Measurements from ENCODE around the gene THADA.

The THADA gene

DNA sequence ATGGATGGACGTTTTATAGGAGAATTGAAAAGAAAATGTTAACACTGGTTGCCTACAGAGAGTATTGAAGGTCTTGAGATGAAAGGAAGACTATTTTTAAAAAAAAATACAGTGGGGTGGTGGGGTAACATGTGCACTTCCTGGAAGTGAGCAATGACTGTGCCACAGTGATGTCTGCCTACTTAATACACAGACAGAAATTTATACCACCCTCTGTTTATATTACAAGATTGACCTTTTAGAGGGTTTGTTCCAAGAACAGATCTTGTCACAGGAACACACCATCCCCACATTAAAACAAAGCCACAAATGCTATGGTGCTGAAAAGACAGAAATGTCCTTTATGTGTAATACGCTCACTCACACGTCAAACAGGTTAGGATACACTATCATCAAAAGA lies 87.6 kb downstream of the THADA start:
- DNase-seq = no peak

DNA sequence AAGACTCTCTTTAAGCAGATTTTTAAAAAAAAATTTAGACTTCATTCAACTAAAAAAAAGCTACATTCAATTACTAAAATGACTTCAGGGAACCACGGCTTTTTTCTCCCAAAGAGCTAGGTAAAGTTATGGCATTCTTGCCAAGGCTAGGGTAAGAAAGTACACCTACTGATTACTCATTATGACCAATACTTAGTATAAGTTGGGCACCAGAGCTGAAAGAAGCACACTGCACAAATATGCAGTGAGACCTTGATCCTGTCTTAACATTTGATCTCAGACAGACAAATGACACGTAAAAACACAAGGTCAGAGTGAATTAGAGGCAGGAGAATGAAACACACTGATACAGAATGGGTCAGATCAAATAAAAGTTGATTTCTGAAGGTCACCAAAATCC lies 88.7 kb downstream of the THADA start:
- DNase-seq = no peak

- no peak for DNase-seq
Measured at GRCh38 chr2:43495727-43496126, 100.1 kb downstream of the THADA start.

- no peak for DNase-seq
Measured at GRCh38 chr2:43493954-43494353, 101.9 kb downstream of the THADA start.

DNA sequence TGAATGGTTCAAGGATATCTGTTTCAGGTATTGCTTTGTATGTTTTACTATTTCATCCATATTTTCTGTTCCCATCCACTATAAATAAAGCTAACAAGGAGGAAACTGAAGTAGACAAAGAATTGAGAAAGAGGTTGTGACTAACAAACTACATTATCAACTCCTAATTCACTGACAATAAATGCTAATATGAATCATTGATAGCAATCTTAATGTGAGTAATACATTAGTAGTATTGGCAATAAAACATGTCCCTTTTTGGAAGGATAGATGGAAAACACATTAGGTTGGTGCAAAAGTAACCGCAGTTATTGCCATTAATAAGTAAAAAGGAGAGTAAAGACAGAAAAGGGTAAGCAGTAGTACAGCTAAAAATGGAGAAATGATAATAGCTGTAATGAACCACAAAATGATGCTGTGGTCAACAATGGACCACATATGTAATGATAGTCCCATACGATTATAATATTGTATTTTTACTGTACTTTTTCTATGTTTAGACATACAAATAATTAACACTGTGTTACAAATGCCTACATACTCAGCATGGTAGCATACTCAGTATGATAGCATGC lies 104.7 kb downstream of the THADA start:
- DNase-seq = no peak

DNA sequence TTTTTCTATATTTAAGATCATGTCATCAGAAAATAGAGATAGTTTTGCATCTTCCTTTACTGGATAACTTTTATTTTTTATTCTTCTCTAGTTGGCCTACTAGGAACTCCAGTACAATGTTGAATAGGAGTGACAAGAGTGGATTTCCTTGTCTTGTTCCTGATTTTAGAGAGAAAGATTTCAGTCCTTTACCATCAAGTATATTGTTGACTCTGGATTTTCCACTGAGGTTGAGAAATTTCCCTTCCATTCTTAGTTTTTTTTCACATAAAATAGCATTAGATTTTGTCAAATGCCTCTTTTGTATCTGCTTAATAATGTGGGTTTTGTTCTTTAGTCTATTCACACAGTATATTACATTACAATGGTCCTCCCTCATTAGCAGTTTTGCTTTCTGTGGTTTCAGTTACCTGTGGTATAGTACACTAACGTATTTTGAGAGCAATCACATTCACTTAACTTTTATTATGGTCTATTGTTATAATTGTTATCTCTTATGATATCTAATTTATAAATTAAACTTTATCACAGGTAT lies 105.5 kb downstream of the THADA start:
- DNase-seq = no peak

- no peak for DNase-seq
Measured at GRCh38 chr2:43488737-43489136, 107.1 kb downstream of the THADA start.

- DNase-seq = no peak
Measured at GRCh38 chr2:43486603-43487002, 109.2 kb downstream of the THADA start.

DNA sequence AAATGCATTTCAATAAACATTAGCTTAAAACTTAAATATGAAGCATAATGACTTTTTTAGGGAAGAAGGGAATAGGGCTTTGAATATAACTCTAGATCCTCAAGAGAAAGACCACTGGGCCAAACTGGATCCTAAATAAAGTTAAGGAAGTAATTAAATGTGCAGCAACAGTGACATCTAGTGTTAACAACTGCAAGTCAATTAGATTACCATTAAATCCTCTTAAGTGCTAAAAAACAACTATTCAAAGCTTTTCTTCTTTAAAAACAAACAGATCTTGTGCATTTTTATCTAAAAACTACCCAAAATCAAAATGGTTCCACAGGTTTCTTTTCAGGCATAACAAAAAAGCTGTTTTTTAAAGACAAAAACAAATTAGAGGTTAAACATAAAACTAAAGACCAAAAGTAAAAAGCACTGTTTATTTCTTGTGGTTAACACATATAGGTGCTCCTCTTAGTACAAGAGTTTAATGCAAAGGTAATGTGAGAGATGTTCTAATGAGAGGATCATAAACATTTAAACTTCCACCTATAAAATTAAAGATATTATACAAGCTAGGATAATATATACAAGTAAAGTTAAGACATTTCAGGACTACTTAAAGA lies 111.4 kb downstream of the THADA start:
- peak; percentile 77 for DNase-seq

DNA sequence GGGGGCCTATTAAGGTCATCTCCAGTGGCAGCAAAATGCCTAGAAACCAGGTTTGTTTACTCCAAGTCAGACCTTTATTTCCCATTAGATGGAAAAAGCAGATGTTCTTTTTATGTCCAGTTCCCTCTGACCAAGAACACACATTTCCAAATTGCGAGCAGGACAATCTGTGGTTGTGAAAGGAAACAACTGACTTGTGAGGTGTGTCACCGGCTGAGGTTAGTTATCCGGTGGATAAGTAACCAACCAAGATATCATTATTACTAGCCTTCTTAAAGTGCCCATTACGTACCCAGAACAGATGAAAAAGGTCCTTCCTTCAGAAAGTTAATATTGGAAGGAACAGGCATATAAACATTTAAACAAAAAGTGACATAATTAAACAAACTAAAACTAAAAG lies 112.9 kb downstream of the THADA start:
- DNase-seq = no peak

DNA sequence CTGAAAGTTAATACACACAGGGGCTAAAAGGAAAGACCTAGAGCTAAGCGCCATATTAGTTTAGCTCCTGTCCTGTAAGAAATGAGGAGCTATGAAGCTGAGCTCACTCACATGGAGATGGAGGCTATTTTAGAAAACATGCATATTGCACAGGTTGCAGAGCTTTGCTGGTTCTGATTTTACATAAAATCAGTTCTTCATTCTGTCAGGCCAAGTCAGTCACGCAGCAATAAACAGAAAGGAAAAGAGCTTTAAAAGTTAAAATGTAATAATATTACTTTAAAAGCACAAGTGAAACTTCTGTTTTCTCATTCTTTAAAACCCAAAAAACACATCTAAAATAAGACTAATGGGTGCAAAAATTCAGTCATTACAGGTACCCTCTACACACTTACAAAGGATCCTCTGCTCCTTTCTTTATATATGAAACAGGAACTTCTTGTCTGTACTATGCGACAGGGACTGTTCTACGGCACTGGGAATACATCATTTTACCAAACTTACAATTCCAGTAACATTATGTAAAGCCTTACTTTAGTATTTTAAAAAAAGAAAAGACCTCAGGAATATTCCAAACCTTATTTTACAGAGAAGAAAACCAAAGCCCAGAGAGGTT lies 113.8 kb downstream of the THADA start:
- no peak for DNase-seq

GRCh38 chr2:43480874-43481273 lies 115.0 kb downstream of the THADA start:
- peak; percentile 31 for DNase-seq

DNA sequence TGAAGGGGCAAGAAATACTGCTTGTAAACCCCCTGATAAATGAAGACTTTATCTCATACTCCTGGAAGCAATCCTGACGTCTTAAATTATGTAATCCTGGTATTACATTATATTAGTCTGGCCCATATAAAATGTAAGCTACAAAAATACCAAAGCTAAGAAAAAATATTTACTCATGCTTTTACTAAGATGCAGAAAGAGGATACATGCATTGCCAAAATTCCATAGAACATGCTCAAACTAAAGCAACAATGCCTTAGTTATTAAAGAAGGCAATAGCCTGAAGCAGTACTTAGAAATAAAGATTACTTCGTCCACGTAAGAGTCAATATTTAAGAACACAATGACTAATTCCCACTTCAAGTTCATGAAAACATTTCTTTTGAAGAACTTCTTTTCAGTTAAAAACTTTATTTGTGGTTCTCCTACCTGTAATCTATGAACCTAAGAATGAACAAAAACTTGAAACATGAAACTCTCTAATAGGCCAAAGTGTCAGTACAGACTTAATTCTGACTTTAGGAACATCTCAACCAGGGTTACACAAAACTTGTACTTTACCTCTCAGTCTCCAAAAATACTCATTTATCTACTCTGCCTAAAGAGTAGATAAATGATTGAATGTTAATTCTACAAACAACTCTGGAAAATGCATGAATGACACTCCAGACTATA lies 117.3 kb downstream of the THADA start:
- DNase-seq = no peak

GRCh38 chr2:43475922-43476321 lies 119.9 kb downstream of the THADA start:
- DNase-seq = no peak

DNA sequence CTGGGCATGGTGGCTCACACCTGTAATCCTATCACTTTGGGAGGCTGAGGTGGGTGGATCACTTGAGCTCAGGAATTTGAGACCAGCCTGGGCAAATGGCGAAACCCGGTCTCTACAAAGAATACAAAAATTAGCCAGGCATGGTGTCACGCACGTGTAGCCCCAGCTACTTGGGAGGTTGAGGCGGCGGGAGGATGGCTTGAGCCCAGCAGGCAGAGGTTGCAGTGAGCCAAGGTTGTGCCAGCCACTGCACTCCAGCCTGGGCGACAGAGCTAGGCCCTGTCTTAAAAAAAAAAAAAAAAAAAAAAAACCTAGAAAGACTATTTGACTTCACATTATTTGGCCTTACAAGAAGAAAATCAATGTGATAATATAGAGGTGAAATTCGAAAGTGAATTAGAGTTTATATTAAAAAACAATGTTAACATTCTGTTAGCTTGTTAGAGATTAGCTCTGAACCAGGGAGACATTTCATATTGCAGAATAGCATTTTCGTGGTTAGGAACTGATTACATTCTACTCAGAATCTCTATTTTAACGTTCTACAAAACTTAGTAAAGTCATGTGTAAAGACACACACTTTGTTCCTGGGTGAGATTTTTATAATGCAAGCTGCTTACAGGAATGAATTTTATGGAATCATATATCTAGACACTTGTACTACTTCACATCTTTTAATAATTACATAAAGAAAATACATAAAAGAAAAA lies 120.5 kb downstream of the THADA start:
- no peak for DNase-seq

GRCh38 chr2:43474273-43474672 lies 121.6 kb downstream of the THADA start:
- DNase-seq = no peak

- DNase-seq = no peak
Measured at GRCh38 chr2:43473767-43474166, 122.1 kb downstream of the THADA start.

DNA sequence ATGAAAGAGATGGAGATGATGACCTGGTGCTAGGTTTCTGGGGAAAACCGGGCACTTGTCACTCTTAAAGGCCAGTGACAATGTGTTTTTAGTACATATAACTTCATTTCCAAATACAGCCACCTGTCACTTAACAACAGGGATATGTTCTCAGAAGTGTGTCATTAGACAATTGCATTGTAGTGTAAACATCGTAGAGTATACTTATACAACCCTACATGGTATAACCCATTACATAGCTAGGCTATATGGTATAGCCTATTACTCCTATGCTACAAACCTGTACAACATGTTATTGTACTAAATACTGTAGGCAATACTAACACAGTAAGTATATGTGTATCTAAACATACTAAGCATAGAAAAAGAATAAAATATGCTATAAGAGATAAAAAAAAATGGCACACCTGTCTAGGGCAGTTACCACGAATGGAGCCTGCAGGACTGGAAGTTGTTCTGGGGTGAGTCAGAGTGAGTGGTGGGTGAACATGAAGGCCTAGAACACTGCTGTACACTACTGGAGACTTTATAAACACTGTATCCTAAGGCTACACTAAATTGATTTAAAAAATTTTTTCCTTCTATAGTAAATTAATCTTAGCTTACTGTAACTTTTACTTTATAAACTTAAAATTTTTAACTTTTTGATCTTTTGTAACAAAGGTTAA lies 123.2 kb downstream of the THADA start:
- no peak for DNase-seq

DNA sequence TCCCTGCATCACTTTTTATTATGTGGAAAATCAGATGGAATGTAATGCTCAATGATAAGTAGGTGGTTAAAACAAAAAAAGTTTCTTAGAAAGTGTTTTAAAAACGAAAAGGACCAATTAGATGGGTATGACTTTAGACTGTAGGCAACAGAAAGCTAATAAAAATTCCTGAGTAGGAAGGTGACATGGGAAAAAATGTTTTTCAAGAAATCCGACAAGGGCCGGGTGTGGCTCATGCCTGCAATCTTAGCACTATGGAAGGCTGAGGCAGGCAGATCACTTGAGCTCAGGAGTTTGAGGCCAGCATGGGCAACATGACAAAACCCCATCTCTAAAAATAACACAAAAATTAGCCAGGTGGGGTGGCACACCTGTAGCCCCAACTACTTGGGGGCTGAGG lies 126.1 kb downstream of the THADA start:
- DNase-seq = no peak

DNA sequence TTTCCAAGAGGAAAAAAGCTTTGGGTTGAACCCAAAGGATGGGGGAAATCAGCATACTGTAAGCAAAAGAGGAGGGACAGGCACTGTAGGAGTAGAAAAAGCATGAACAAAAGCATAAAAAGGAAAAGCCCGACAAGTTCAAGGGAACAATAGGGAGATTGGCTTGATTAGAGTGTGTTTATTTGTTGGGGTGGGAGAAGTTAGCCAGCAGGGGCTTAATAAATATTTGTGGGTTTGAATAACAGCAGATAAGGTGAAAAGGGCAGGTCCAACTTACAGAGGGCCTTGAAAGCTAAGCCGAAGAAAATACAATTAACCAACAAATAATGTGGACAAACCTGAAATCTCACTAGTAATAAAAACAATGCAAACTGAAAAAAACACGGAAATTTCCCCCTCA lies 126.7 kb downstream of the THADA start:
- no peak for DNase-seq

DNA sequence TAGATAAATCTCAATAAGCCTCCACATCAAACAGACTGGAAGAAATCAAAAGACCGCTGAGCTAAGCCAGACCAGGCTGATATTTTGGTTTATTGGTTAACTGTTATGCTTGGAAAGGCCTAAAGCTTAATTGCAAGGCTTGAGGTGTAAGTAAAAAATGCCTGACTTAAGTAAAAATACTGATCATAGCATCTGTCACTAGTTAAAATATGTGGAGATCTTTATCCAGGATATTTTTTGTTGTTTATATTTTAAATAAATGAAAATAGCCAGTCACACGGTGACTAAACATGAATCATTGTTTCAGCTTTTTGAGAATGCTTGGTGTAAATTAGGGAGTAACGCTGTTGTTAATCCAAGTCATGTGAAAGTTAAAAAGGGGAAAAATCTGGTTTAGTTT lies 127.9 kb downstream of the THADA start:
- DNase-seq = peak; percentile 72

DNA sequence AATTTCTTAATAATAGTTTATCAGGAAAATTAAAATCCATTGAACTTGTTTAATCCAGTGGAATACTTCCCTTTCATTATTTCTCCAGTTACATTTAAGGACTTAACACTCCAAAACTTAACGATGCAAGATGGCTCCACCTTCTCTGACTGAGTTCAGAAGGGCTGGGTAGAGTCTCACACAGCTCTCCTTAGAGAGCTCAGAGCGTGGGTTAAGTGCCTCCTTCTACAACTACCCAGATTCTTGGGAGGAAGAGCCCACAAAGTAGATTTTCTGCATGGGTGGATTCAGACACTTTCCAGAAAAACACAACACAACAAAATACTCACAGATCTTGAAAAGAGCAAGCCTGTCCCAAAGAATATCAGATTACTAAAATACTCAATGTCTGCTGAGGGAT lies 130.6 kb downstream of the THADA start:
- no peak for DNase-seq
